IMR-90 (cell line): ENCODE results near the gene CDK10. TPM values are rescaled to one million over a fixed set of nuclear protein-coding genes. Genes with fewer than 3 reads are reported as not detected.

ENCODE experiments used
- ATAC-seq: fragments of 200-7000 bp; cut with Tn5 transposase; 2 replicates; pipeline ENCODE4 v1.9.1; 2020; ENCODE audit warnings: low read depth, mild to moderate bottlenecking, moderate library complexity
- BruUV-seq: library from RNA; stranded (reverse); fragments of 400-500 nt; replicated peaks from 2 replicates; lab custom pipeline; 2021; lab: Mats Ljungman, UMichigan
- CTCF ChIA-PET: fragments of 300-600 bp; formaldehyde crosslinking; extraction: SDS; loops from one replicate; lab custom pipeline; 2021; ENCODE audit warnings: antibody characterized with exemption; lab: Yijun Ruan, JAX
- POLR2A ChIA-PET: fragments of 300-600 bp; sonication (Branson Sonifier 250); formaldehyde crosslinking; loops from one replicate; lab custom pipeline; 2022; ENCODE audit warnings: antibody characterized with exemption; ENCODE audit not compliant: unreplicated experiment; lab: Charles Lee
- DNase-seq: peaks from one replicate; pipeline ENCODE4 v3.0.0; 2013
- H2AFZ ChIP-seq: replicated peaks from 2 replicates; pipeline ENCODE3; 2013; ENCODE audit warnings: low read length, mild to moderate bottlenecking; ENCODE audit not compliant: poor library complexity
- H2AK5ac ChIP-seq: 2 replicates; pipeline ENCODE4 v1.6.1; 2013; ENCODE audit warnings: low read depth, low read length, inconsistent platforms
- H2AK9ac ChIP-seq: replicated peaks from 2 replicates; pipeline ENCODE3; 2013; ENCODE audit warnings: mild to moderate bottlenecking, low read depth, low read length, moderate library complexity; ENCODE audit not compliant: poor library complexity
- H2BK120ac ChIP-seq: 2 replicates; pipeline ENCODE4 v1.6.1; 2013; ENCODE audit warnings: low read depth, low read length, inconsistent platforms
- H2BK15ac ChIP-seq: 3 replicates; pipeline ENCODE4 v1.6.1; 2013; ENCODE audit warnings: low read depth, low read length, inconsistent platforms
- H2BK20ac ChIP-seq: 2 replicates; pipeline ENCODE4 v1.6.1; 2013; ENCODE audit warnings: low read depth, mild to moderate bottlenecking, inconsistent platforms, low read length, moderate library complexity
- H2BK5ac ChIP-seq: 2 replicates; pipeline ENCODE4 v1.6.1; 2013; ENCODE audit warnings: mild to moderate bottlenecking, low read depth, low read length, inconsistent platforms; ENCODE audit not compliant: poor library complexity, severe bottlenecking
- H3K14ac ChIP-seq: replicated peaks from 2 replicates; pipeline ENCODE4 v1.6.1; 2013; ENCODE audit warnings: low read depth, low read length, inconsistent platforms
- H3K18ac ChIP-seq: 2 replicates; pipeline ENCODE4 v1.6.1; 2013; ENCODE audit warnings: low read depth, low read length, control low read depth
- H3K23ac ChIP-seq: 2 replicates; pipeline ENCODE4 v1.6.1; 2013; ENCODE audit warnings: low read depth, low read length, inconsistent platforms
- H3K27ac ChIP-seq: 2 replicates; pipeline ENCODE4 v1.5.1; 2013; ENCODE audit warnings: mild to moderate bottlenecking, control low read depth, low read length; ENCODE audit not compliant: insufficient read depth
- H3K27me3 ChIP-seq: 2 replicates; pipeline ENCODE4 v1.6.1; 2013; ENCODE audit warnings: low read length; ENCODE audit not compliant: control insufficient read depth, insufficient read depth
- H3K36me3 ChIP-seq: 2 replicates; pipeline ENCODE4 v1.6.1; 2013; ENCODE audit warnings: low read length, mixed read lengths; ENCODE audit not compliant: control insufficient read depth, insufficient read depth
- H3K4ac ChIP-seq: 2 replicates; pipeline ENCODE4 v1.6.1; 2013; ENCODE audit warnings: low read depth, low read length, inconsistent platforms
- H3K4me1 ChIP-seq: 2 replicates; pipeline ENCODE4 v1.6.1; 2013; ENCODE audit warnings: low read length, mixed read lengths; ENCODE audit not compliant: control insufficient read depth, insufficient read depth
- H3K4me2 ChIP-seq: 2 replicates; pipeline ENCODE4 v1.6.1; 2013; ENCODE audit warnings: low read depth, mild to moderate bottlenecking, control low read depth, low read length, moderate library complexity
- H3K4me3 ChIP-seq: 2 replicates; pipeline ENCODE4 v1.5.1; 2013; ENCODE audit warnings: low read depth, mild to moderate bottlenecking, control low read depth, low read length, moderate library complexity; ENCODE audit not compliant: insufficient read depth
- H3K56ac ChIP-seq: 2 replicates; pipeline ENCODE4 v1.6.1; 2013; ENCODE audit warnings: low read length, inconsistent platforms; ENCODE audit not compliant: insufficient read depth; ENCODE audit errors: extremely low read depth
- H3K79me1 ChIP-seq, 2 experiments: 2 replicates each; pipeline ENCODE4 v1.6.1; 2013; ENCODE audit warnings: low read length in 2 of 2, inconsistent platforms in 1 of 2, low read depth in 1 of 2
- H3K9ac ChIP-seq: 2 replicates; pipeline ENCODE4 v1.6.1; 2013; ENCODE audit warnings: low read depth, low read length, control low read depth
- H3K9me1 ChIP-seq: 2 replicates; pipeline ENCODE4 v1.6.1; 2013; ENCODE audit warnings: low read length, inconsistent platforms; ENCODE audit not compliant: insufficient read depth
- H3K9me3 ChIP-seq: 2 replicates; pipeline ENCODE4 v1.6.1; 2013; ENCODE audit warnings: low read length; ENCODE audit not compliant: control insufficient read depth, insufficient read depth
- H4K20me1 ChIP-seq: 2 replicates; pipeline ENCODE4 v1.6.1; 2013; ENCODE audit warnings: low read length, inconsistent platforms; ENCODE audit not compliant: insufficient read depth
- H4K5ac ChIP-seq: 2 replicates; pipeline ENCODE4 v1.6.1; 2013; ENCODE audit warnings: mild to moderate bottlenecking, low read depth, low read length, control low read depth
- H4K8ac ChIP-seq, 2 experiments: 2 replicates each; pipeline ENCODE4 v1.6.1; 2013; ENCODE audit warnings: low read depth in 2 of 2, low read length in 2 of 2, control low read depth in 1 of 2, inconsistent platforms in 1 of 2
- H4K91ac ChIP-seq: 2 replicates; pipeline ENCODE4 v1.6.1; 2013; ENCODE audit warnings: low read depth, low read length, inconsistent platforms; ENCODE audit not compliant: insufficient read depth
- CEBPB ChIP-seq: IDR thresholded peaks from 2 replicates; pipeline ENCODE4 v1.6.1; 2012; ENCODE audit warnings: low read depth, low read length, improper control_type of control experiment
- CHD1 ChIP-seq: IDR thresholded peaks from 2 replicates; pipeline ENCODE4 v1.6.1; 2012; ENCODE audit warnings: low read depth, low read length, improper control_type of control experiment
- CTCF ChIP-seq: conservative IDR thresholded peaks from 2 replicates; pipeline ENCODE4 v1.5.1; 2012; ENCODE audit warnings: mild to moderate bottlenecking, low read depth, low read length, improper control_type of control experiment
- FOS ChIP-seq: fragments of 150-350 bp; IDR thresholded peaks from 2 replicates; pipeline ENCODE4 v1.6.1; 2016; ENCODE audit warnings: low read depth, low read length
- MAZ ChIP-seq: IDR thresholded peaks from 2 replicates; pipeline ENCODE4 v1.6.1; 2012; ENCODE audit warnings: low read depth, mild to moderate bottlenecking, low read length, improper control_type of control experiment, moderate library complexity, borderline replicate concordance
- MXI1 ChIP-seq: IDR thresholded peaks from 2 replicates; pipeline ENCODE4 v1.6.1; 2012; ENCODE audit warnings: low read depth, mild to moderate bottlenecking, low read length, moderate library complexity, borderline replicate concordance
- NFE2L2 ChIP-seq: fragments of 150-350 bp; IDR thresholded peaks from 2 replicates; pipeline ENCODE4 v1.6.1; 2016; ENCODE audit warnings: low read depth, mild to moderate bottlenecking, low read length
- POLR2A ChIP-seq: IDR thresholded peaks from 2 replicates; pipeline ENCODE4 v1.6.1; 2012; ENCODE audit warnings: mild to moderate bottlenecking, low read depth, low read length
- RCOR1 ChIP-seq: IDR thresholded peaks from 2 replicates; pipeline ENCODE4 v1.6.1; 2012; ENCODE audit warnings: mild to moderate bottlenecking, low read length, improper control_type of control experiment; ENCODE audit not compliant: insufficient replicate concordance
- RFX5 ChIP-seq: IDR thresholded peaks from 2 replicates; pipeline ENCODE4 v1.8.0; 2012; ENCODE audit warnings: low read depth, mild to moderate bottlenecking, low read length, moderate library complexity
- SMC3 ChIP-seq: fragments of 150-350 bp; IDR thresholded peaks from 2 replicates; pipeline ENCODE4 v1.6.1; 2016; ENCODE audit warnings: low read depth, mild to moderate bottlenecking, antibody characterized with exemption, low read length, moderate library complexity
- USF2 ChIP-seq: fragments of 150-350 bp; IDR thresholded peaks from 2 replicates; pipeline ENCODE4 v1.6.1; 2017; ENCODE audit warnings: mild to moderate bottlenecking, antibody characterized with exemption, low read length, low read depth
- WGBS, 2 experiments: methylation state at CpG; one replicate each; pipeline versions ENCODE4 v1.1.5 to v1.1.7; 2013; ENCODE audit warnings: missing lambda C conversion rate in 2 of 2; ENCODE audit not compliant: insufficient read length in 1 of 2; ENCODE audit errors: extremely low coverage in 2 of 2; 5-methylcytosine and 5-hydroxymethylcytosine counted together
- dilution Hi-C: fragments of 300-500 bp; cut with HindIII; formaldehyde crosslinking; loops from one replicate; pipeline ENCODE4 v1.14.3; 2018; ENCODE audit warnings: low sequenced_read_pairs; ENCODE audit not compliant: unreplicated experiment
- in situ Hi-C: fragments of 300-500 bp; cut with MboI; formaldehyde crosslinking; loops from 3 replicates; pipeline ENCODE4 v1.14.3; 2019; ENCODE audit warnings: low sequenced_read_pairs, inconsistent platforms, mixed read lengths
- intact Hi-C: fragments of 100-400 bp; cut with micrococcal nuclease; formaldehyde crosslinking; loops from 2 replicates; pipeline ENCODE4 v1.10.0; 2022
- polyA plus RNA-seq, 3 experiments: library from polyadenylated mRNA; depleted of rRNA; stranded (reverse); fragments of >200 nt; gene quantifications; 2 replicates each; pipeline ENCODE4 v1.2.3, GENCODE V29; 2012; ENCODE audit warnings: low replicate concordance in 1 of 3
- total RNA-seq: library from RNA; depleted of rRNA; stranded (reverse); fragments of >200 nt; gene quantifications from 2 replicates; pipeline ENCODE4 v1.2.3, GENCODE V29; 2012

The CDK10 gene
- total and polyA plus RNA-seq, 2 of the 4 experiments (the other 2 are of a cell fraction), result 19.5 to 61.8 TPM

GRCh38 chr16:89708481-89708931 is 22.0 kb downstream of the CDK10 start:
- WGBS, 2 experiments, result 100% methylated on average over 8 of the region's 19 CpGs; no CpG with 5 or more reads in 1 of the 2 experiments
- H3K18ac ChIP-seq, result no peak overlapping the region
- H3K27me3 ChIP-seq, result no peaks in the 10 kb centered on the region
- no peaks in the 10 kb centered on the region for H3K9me1 ChIP-seq
- no peak overlapping the region for H2BK20ac ChIP-seq
- H3K4me3 ChIP-seq, result no peak overlapping the region
- no peak overlapping the region for H3K4me2 ChIP-seq
- no peak overlapping the region for H4K8ac ChIP-seq
- H3K9ac ChIP-seq, result no peak overlapping the region
- no peak overlapping the region for H3K27ac ChIP-seq
- ChIA-PET POLR2A (interaction anchor here (0.5 kb wide), 1 partner anchor 34 kb away, joined by 9 read pairs; no protein-coding TSS in a partner anchor), CTCF (no interaction called here)
- no peaks in the 10 kb centered on the region; the same call in 1 of the 2 replicates for H4K20me1 ChIP-seq
- no peak overlapping the region for H4K5ac ChIP-seq
- H2AK9ac ChIP-seq, result no peak overlapping the region
- DNase-seq (no peak), ATAC-seq (no peak)
- H3K4ac ChIP-seq, result no peak overlapping the region
- no peak overlapping the region for H3K23ac ChIP-seq
- intact Hi-C loops, result no loop called here
- peaks cover 6% of the 10 kb centered on the region for H3K4me1 ChIP-seq
- no peaks in the 10 kb centered on the region for H3K9me3 ChIP-seq
- no peak overlapping the region for H2AK5ac ChIP-seq
- no peak overlapping the region for H2AFZ ChIP-seq
- H3K56ac ChIP-seq, result no peak overlapping the region
- H2BK15ac ChIP-seq, result no peak overlapping the region
- in situ Hi-C loops, result no loop called here
- BruUV-seq, result no TSS peak
- H3K14ac ChIP-seq, result no peak overlapping the region
- no peak overlapping the region for H2BK5ac ChIP-seq
- peaks cover 15% of the 10 kb centered on the region; the same call in 1 of the 2 replicates for H3K36me3 ChIP-seq
- TF ChIP-seq POLR2A (no peak), CHD1 (no peak), NFE2L2 (no peak), RCOR1 (no peak), MAZ (no peak), FOS (no peak), RFX5 (no peak), CTCF (no peak), USF2 (no peak), CEBPB (no peak), MXI1 (no peak), SMC3 (no peak)
- no peak overlapping the region for H2BK120ac ChIP-seq
- H4K91ac ChIP-seq, result no peak overlapping the region
- dilution Hi-C loops, result no loop called here
- H3K79me1 ChIP-seq, result no peaks in the 10 kb centered on the region
